SU-DHL-6 (cell line): ENCODE results near the gene EHHADH.

Experiments used
- H2AFZ ChIP-seq: fragments of 200-600 bp; sonication (generic); 2 replicates; pipeline ENCODE4 v1.6.1; 2014; ENCODE audit warnings: low read depth, mild to moderate bottlenecking, moderate library complexity, mixed read lengths, antibody characterized with exemption, low read length; ENCODE audit not compliant: severe bottlenecking
- H3F3A ChIP-seq: fragments of 200-600 bp; shearing (Covaris generic); 2 replicates; pipeline ENCODE4 v1.6.0; 2016; ENCODE audit warnings: antibody characterized with exemption, mild to moderate bottlenecking; ENCODE audit not compliant: insufficient read depth
- H3K27ac ChIP-seq: fragments of 200-600 bp; sonication (generic); 2 replicates; pipeline ENCODE4 v1.5.1; 2016; ENCODE audit warnings: low read depth, mild to moderate bottlenecking, low read length, moderate library complexity, mixed read lengths
- H3K27me3 ChIP-seq: fragments of 200-600 bp; sonication (generic), shearing (Covaris generic); 2 replicates; pipeline ENCODE4 v1.6.0; 2014; ENCODE audit warnings: mild to moderate bottlenecking, low read length
- H3K36me3 ChIP-seq: fragments of 200-600 bp; sonication (generic); 2 replicates; pipeline ENCODE4 v1.6.1; 2014; ENCODE audit warnings: mild to moderate bottlenecking, low read length, mixed read lengths
- H3K4me2 ChIP-seq: fragments of 300-600, 200-600 bp; shearing (Covaris generic), sonication (generic); 2 replicates; pipeline ENCODE4 v1.6.0; 2014; ENCODE audit warnings: low read length, low read depth, mild to moderate bottlenecking; ENCODE audit not compliant: poor library complexity, severe bottlenecking
- H3K4me3 ChIP-seq: fragments of 200-600 bp; sonication (generic); 2 replicates; pipeline ENCODE4 v1.5.1; 2014; ENCODE audit warnings: antibody characterized with exemption, low read length, mild to moderate bottlenecking, mixed read lengths; ENCODE audit not compliant: insufficient read depth, poor library complexity, severe bottlenecking
- H3K79me2 ChIP-seq: fragments of 200-600 bp; sonication (generic); 2 replicates; pipeline ENCODE4 v1.6.1; 2014; ENCODE audit warnings: mild to moderate bottlenecking, low read length, moderate library complexity; ENCODE audit not compliant: insufficient read depth
- H3K9ac ChIP-seq: fragments of 200-600 bp; sonication (generic); 2 replicates; pipeline ENCODE4 v1.7.0; 2014; ENCODE audit warnings: mild to moderate bottlenecking, low read length
- H3K9me2 ChIP-seq: fragments of 200-600 bp; sonication (generic); replicated peaks from 2 replicates; pipeline ENCODE4 v1.6.1; 2014; ENCODE audit warnings: low read length; ENCODE audit not compliant: insufficient read depth
- H3K9me3 ChIP-seq: fragments of 200-600 bp; sonication (generic); 2 replicates; pipeline ENCODE4 v1.6.1; 2014; ENCODE audit warnings: low read length, mixed read lengths; ENCODE audit not compliant: insufficient read depth
- H4K20me1 ChIP-seq: fragments of 200-600 bp; sonication (generic); 2 replicates; pipeline ENCODE4 v1.6.1; 2014; ENCODE audit warnings: low read depth, mild to moderate bottlenecking, antibody characterized with exemption, low read length, moderate library complexity, mixed read lengths
- CTCF ChIP-seq: fragments of 200-600 bp; sonication (generic); IDR thresholded peaks from one replicate; pipeline ENCODE4 v1.5.1; 2017; ENCODE audit warnings: antibody characterized with exemption, mild to moderate bottlenecking, low read length, moderate library complexity; ENCODE audit not compliant: insufficient read depth, poor library complexity, severe bottlenecking
- EZH2phosphoT487 ChIP-seq: fragments of 200-600 bp; sonication (generic), shearing (Covaris generic); conservative IDR thresholded peaks from 2 replicates; pipeline ENCODE4 v1.6.1; 2018; ENCODE audit warnings: mild to moderate bottlenecking, antibody characterized with exemption, low read length, moderate library complexity, mixed read lengths

Gene EHHADH

GRCh38 chr3:185197068-185197467, 56.8 kb downstream of the EHHADH start:
- Histone ChIP-seq H4K20me1 (no peaks in the 10 kb centered on the region), H3K4me3 (no peak overlapping the region), H2AFZ (no peak overlapping the region), H3F3A (no peaks in the 10 kb centered on the region), H3K4me2 (no peak overlapping the region), H3K9me2 (no peaks in the 10 kb centered on the region), H3K79me2 (no peaks in the 10 kb centered on the region), H3K9me3 (no peaks in the 10 kb centered on the region), H3K9ac (no peak overlapping the region), H3K27me3 (no peaks in the 10 kb centered on the region), H3K36me3 (no peaks in the 10 kb centered on the region), H3K27ac (no peak overlapping the region)
- TF ChIP-seq CTCF, result no peak
- no peak for TF ChIP-seq EZH2phosphoT487

GRCh38 chr3:185195652-185196051, 58.2 kb downstream of the EHHADH start:
- Histone ChIP-seq H3K4me3 (no peak overlapping the region), H3K9me2 (no peaks in the 10 kb centered on the region), H2AFZ (no peak overlapping the region), H3K36me3 (no peaks in the 10 kb centered on the region), H4K20me1 (no peaks in the 10 kb centered on the region), H3K9ac (no peak overlapping the region), H3K9me3 (no peaks in the 10 kb centered on the region), H3K4me2 (no peak overlapping the region), H3F3A (no peaks in the 10 kb centered on the region), H3K27ac (no peak overlapping the region), H3K79me2 (no peaks in the 10 kb centered on the region), H3K27me3 (no peaks in the 10 kb centered on the region)
- TF ChIP-seq CTCF, result no peak
- TF ChIP-seq EZH2phosphoT487, result no peak

- H3K9me3 ChIP-seq, result no peaks in the 10 kb centered on the region
- H3K36me3 ChIP-seq, result no peaks in the 10 kb centered on the region
- no peaks in the 10 kb centered on the region for H3K79me2 ChIP-seq
- H3K4me3 ChIP-seq, result no peak overlapping the region
- no peak overlapping the region for H2AFZ ChIP-seq
- no peak overlapping the region for H3K27ac ChIP-seq
- H3K27me3 ChIP-seq, result no peaks in the 10 kb centered on the region
- no peaks in the 10 kb centered on the region for H3K9me2 ChIP-seq
- TF ChIP-seq CTCF, result no peak
- TF ChIP-seq EZH2phosphoT487, result no peak
- no peak overlapping the region for H3K4me2 ChIP-seq
- no peaks in the 10 kb centered on the region for H4K20me1 ChIP-seq
- no peaks in the 10 kb centered on the region for H3F3A ChIP-seq
- no peak overlapping the region for H3K9ac ChIP-seq
Observed at GRCh38 chr3:185188816-185189215, 65.0 kb downstream of the EHHADH start.
